ENCODE measurements around the gene ARHGAP30.
A peak's percentile ranks its signal among the peaks of the same experiment; 100 is the strongest.

Gene ARHGAP30

DNA sequence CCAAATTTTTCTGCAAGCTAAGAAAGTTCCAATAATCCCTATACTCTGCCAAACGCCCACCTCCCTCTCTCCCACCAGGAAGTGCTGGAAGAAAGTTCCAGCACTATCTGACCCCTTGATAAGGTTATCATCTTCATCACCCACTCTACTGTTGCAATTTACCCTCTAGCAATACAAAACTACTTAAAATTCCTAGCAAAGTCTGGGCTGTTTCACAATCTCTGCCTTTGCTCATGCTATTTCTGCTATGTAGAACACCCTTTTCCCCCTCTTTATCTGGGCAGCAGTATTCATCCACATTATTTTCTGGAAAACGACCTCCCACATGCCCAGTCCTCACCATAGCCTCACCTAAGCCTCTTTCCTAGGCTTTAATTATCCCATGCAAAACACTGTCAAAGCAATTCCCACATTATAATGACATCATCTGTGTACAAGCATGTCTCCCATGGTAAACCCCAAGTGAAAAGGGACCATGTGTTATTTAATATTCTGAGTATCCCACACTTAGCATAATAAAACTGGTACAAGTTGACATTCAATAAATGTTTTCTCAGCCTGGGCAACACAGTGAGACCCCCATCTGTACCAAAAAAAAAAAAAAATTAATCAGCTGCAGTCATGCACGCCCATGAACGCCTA lies 60.7 kb downstream of the ARHGAP30 start:
- DNase-seq (ENCODE audit: low read depth) = peak; percentile 76
- H3K4me3 ChIP-seq (replicated peaks; ENCODE audit: low read depth, low read length) = no peak overlapping the region
- TF ChIP-seq, protein P1, sequence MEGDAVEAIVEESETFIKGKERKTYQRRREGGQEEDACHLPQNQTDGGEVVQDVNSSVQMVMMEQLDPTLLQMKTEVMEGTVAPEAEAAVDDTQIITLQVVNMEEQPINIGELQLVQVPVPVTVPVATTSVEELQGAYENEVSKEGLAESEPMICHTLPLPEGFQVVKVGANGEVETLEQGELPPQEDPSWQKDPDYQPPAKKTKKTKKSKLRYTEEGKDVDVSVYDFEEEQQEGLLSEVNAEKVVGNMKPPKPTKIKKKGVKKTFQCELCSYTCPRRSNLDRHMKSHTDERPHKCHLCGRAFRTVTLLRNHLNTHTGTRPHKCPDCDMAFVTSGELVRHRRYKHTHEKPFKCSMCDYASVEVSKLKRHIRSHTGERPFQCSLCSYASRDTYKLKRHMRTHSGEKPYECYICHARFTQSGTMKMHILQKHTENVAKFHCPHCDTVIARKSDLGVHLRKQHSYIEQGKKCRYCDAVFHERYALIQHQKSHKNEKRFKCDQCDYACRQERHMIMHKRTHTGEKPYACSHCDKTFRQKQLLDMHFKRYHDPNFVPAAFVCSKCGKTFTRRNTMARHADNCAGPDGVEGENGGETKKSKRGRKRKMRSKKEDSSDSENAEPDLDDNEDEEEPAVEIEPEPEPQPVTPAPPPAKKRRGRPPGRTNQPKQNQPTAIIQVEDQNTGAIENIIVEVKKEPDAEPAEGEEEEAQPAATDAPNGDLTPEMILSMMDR (IDR thresholded peaks at IDR 0.05; ENCODE audit: low read length, missing control alignments) = no peak

DNA sequence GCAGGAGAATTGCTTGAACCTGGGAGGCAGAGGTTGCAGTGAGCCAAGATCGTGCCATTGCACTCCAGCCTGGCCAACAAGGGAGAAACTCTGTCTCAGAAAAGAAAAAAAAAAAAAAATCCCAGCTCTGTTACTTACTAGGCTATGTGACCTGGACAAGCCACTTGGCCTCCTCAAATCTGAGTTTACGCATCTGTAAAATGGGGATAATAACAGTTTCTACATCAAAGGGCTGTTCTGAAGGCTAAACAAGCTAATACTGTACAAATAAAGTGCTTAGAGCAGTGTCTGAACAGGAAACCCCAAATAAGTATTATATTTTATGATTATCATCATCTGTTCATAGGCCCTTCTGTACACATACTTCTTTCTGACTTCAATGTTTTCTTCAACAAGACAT lies 62.3 kb downstream of the ARHGAP30 start:
- no peak overlapping the region for H3K4me3 ChIP-seq (replicated peaks; ENCODE audit: low read depth, low read length)
- TF ChIP-seq, protein P1 (IDR thresholded peaks at IDR 0.05; ENCODE audit: low read length, missing control alignments) = no peak
- no peak for DNase-seq (ENCODE audit: low read depth)

DNA sequence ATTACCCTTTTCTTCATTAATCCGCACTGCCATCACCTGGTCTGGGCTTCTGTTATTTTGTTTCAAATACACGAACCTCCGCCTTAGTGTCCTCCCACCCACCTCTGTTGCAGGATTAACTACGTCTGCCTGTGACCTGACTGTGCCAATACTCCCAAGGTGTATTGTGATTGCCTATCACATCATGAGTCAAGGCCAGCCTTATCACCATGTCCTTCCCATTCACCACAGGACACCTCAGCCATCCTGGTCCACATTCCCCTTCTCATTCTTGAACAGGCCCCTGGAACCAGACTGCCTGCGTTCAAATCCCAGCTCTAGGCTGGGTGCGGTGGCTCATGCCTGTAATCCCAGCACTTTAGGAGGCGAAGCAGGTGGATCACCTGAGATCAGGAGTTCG lies 63.1 kb downstream of the ARHGAP30 start:
- TF ChIP-seq, protein P1 (IDR thresholded peaks at IDR 0.05; ENCODE audit: low read length, missing control alignments) = no peak
- DNase-seq (ENCODE audit: low read depth) = no peak
- no peak overlapping the region for H3K4me3 ChIP-seq (replicated peaks; ENCODE audit: low read depth, low read length)

DNA sequence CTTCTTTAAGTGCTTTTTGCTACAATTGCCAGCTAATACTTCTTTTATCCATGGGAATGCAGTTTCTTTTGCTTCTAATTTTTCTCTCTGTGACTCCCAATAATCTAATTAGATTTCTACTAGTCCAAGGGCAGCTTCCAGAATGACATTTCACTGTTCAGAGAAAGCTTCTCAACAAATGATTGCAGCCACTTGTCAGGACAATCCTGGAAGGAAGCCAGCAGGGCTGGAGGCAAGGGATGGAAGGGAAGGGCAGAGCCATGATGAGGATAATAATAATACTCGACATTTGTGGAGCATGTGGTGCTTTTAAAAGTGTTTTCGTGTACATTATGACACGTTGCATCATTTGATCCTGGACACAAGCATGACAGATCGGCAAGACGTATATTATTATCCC lies 68.2 kb downstream of the ARHGAP30 start:
- TF ChIP-seq, protein P1 (IDR thresholded peaks at IDR 0.05; ENCODE audit: low read length, missing control alignments) = no peak
- no peak overlapping the region for H3K4me3 ChIP-seq (replicated peaks; ENCODE audit: low read depth, low read length)
- peak; percentile 30 for DNase-seq (ENCODE audit: low read depth)

DNA sequence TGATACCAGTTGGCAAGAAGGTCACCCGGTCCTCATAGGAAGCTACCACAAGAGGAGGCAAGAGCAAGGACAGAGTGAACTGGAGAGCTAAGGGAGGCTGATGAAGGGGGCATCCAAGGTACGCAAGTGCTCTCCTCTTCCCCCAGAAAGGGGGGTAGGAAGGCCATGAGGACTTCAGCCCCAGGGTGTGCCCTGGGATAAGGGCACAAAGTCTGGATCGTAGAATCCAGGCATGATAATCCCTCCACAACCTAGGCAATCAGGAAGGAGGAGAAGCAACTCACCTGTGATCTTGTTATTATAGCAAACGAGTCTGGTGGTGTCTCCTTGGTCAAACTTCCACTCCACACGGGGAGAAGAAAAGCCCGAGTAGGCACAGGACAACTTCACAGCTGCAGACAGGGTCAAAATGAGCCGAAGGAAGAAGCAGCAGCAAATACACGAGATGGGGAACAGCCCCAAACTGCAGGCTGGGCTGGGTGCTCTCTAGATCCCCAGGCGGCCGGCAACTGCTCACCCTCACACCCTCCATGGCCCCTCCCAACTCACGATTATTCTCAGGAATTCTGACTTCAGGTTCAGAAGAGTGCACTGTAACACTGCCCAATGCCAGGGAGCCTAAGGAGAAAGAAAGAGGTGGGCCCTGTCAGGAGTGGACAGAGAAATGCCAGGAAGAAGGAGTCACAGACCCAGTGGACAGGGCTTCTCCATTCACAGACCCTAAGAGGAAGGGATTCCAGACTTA lies 68.8 kb downstream of the ARHGAP30 start:
- H3K4me3 ChIP-seq (replicated peaks; ENCODE audit: low read depth, low read length) = no peak overlapping the region
- TF ChIP-seq, protein P1 (IDR thresholded peaks at IDR 0.05; ENCODE audit: low read length, missing control alignments) = no peak
- DNase-seq (ENCODE audit: low read depth) = no peak

DNA sequence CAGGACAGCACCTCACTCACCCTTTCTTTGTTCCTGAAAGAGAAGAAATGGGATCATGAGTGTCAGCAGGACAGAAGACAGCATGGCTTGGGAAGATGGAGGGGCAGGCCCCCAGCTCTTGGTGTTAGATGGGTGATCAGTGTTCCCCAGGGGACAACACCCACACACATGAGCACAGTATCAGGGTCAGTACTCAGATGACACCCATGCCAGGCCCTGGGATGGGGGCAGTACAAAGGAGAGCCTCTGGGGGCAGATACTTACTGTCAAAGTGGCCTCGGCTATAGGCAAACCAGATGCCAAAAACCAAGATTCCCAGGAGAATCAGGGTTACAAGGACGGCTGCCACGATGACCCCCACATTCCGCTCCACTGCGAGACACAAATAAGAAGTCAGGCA lies 70.3 kb downstream of the ARHGAP30 start:
- H3K4me3 ChIP-seq (replicated peaks; ENCODE audit: low read depth, low read length) = no peak overlapping the region
- DNase-seq (ENCODE audit: low read depth) = no peak
- TF ChIP-seq, protein P1 (IDR thresholded peaks at IDR 0.05; ENCODE audit: low read length, missing control alignments) = no peak
